K562 (cell line): Measurements from ENCODE around the gene GART. TPM values are rescaled to one million over a fixed set of nuclear protein-coding genes. Genes with fewer than 3 reads are reported as not detected.

Source experiments
- CBX1 ChIP-seq: sonication (generic); IDR thresholded peaks from 2 replicates; pipeline ENCODE4 v1.6.1; 2016; ENCODE audit warnings: antibody characterized with exemption, low read depth, mild to moderate bottlenecking
- CCNT2 ChIP-seq: IDR thresholded peaks from 2 replicates; pipeline ENCODE4 v1.6.1; 2011; ENCODE audit warnings: borderline replicate concordance, low read depth, mild to moderate bottlenecking, moderate library complexity, mixed read lengths, low read length; ENCODE audit not compliant: insufficient read length; ENCODE audit errors: extremely low read depth
- CTBP1 ChIP-seq: fragments of 450-650 bp; IDR thresholded peaks from 2 replicates; pipeline ENCODE4 v1.6.1; 2016; ENCODE audit warnings: borderline replicate concordance
- KDM2B ChIP-seq: fragments of 250-450 bp; sonication (Bioruptor Pico); IDR thresholded peaks from 2 replicates; pipeline ENCODE4 v1.8.0; 2021; ENCODE audit warnings: mild to moderate bottlenecking, moderate library complexity
- LEF1 ChIP-seq: fragments of 450-650 bp; IDR thresholded peaks from 2 replicates; pipeline ENCODE4 v1.6.1; 2016; ENCODE audit warnings: mild to moderate bottlenecking
- NFXL1 ChIP-seq: fragments of 450-650 bp; formaldehyde crosslinking; IDR thresholded peaks from 2 replicates; pipeline ENCODE4 v1.4.0; 2021; ENCODE audit warnings: mild to moderate bottlenecking
- NRF1 ChIP-seq, 2 experiments: fragments of 450-650 bp; IDR thresholded peaks in 1 of 2; conservative IDR thresholded peaks in 1 of 2; 2 replicates each; pipeline ENCODE4 v1.6.1; 2014; ENCODE audit warnings: mild to moderate bottlenecking in 2 of 2
- POLR3A ChIP-seq: IDR thresholded peaks from 2 replicates; pipeline ENCODE4 v1.6.1; 2011; ENCODE audit warnings: borderline replicate concordance, mild to moderate bottlenecking, moderate library complexity; ENCODE audit not compliant: insufficient read length, insufficient read depth; ENCODE audit errors: extremely low read depth
- RBM39 ChIP-seq: fragments of 200-400 bp; formaldehyde crosslinking; optimal IDR thresholded peaks from 2 replicates; pipeline ENCODE3; 2018; ENCODE audit warnings: low read depth, low read length
- SNIP1 ChIP-seq: fragments of 450-650 bp; IDR thresholded peaks from 2 replicates; pipeline ENCODE4 v1.7.1; 2017; ENCODE audit warnings: low read depth, mild to moderate bottlenecking
- SRSF7 ChIP-seq: fragments of 200-400 bp; formaldehyde crosslinking; optimal IDR thresholded peaks from 2 replicates; pipeline ENCODE3; 2017; ENCODE audit warnings: mild to moderate bottlenecking, low read depth, low read length
- STAT5B ChIP-seq: fragments of 250-450 bp; sonication (Bioruptor Pico); IDR thresholded peaks from 2 replicates; pipeline ENCODE4 v1.8.0; 2021; ENCODE audit warnings: mild to moderate bottlenecking, inconsistent platforms
- TAF9B ChIP-seq: fragments of 450-650 bp; IDR thresholded peaks from 2 replicates; pipeline ENCODE4 v1.6.1; 2018; ENCODE audit warnings: mild to moderate bottlenecking; ENCODE audit not compliant: partially characterized antibody
- TCF3 ChIP-seq: sonication (generic); formaldehyde crosslinking; IDR thresholded peaks from 2 replicates; pipeline ENCODE4 v1.4.0; 2020; ENCODE audit warnings: mild to moderate bottlenecking, missing genetic modification reagents
- U2AF1 ChIP-seq: fragments of 200-400 bp; formaldehyde crosslinking; optimal IDR thresholded peaks from 2 replicates; pipeline ENCODE3; 2017; ENCODE audit warnings: mild to moderate bottlenecking, low read depth, low read length, moderate library complexity
- ZNF121 ChIP-seq: sonication (generic); formaldehyde crosslinking; conservative IDR thresholded peaks from 2 replicates; pipeline ENCODE4 v1.8.0; 2022; ENCODE audit warnings: missing genetic modification reagents
- ZNF316 ChIP-seq: fragments of 450-650 bp; IDR thresholded peaks from 2 replicates; pipeline ENCODE4 v1.6.1; 2016
- polyA plus RNA-seq, 8 experiments: library from polyadenylated mRNA; depleted of rRNA in 4 of 8; stranded (reverse) in 5 of 8; unstranded in 3 of 8; fragments of >200 nt; fragmentation: Nextera tagmentation in 2 of 8; fragmentation: Illumina TruSeq in 1 of 8; extraction: Ambion mirVana in 2 of 8; extraction: Trizol in 1 of 8; gene quantifications; 2 replicates each; pipeline versions ENCODE4 v1.2.1 to v1.2.3, GENCODE V29; 2011 to 2014; ENCODE audit warnings: inconsistent platforms in 1 of 8, missing spikeins in 1 of 8
- total RNA-seq, 7 experiments: library from RNA; depleted of rRNA in 6 of 7; stranded (reverse); fragments of >200 nt in 6 of 7; fragmentation: Illumina TruSeq in 2 of 7; extraction: Trizol in 2 of 7; gene quantifications; 2 replicates each; pipeline versions ENCODE4 v1.2.1 to v1.2.3, GENCODE V29; 2011 to 2021; ENCODE audit warnings: low replicate concordance in 1 of 7
- TF ChIP-seq, protein P1 (sequence below): fragments of 250-450 bp; sonication (Bioruptor Pico); IDR thresholded peaks from 2 replicates; pipeline ENCODE4 v1.5.0; 2020; ENCODE audit warnings: mild to moderate bottlenecking, borderline replicate concordance
- TF ChIP-seq, protein P2 (sequence below): fragments of 250-450 bp; sonication (Bioruptor Pico); IDR thresholded peaks from 2 replicates; pipeline ENCODE4 v1.5.0; 2021; ENCODE audit warnings: mild to moderate bottlenecking, borderline replicate concordance
- TF ChIP-seq, protein P3 (sequence below): sonication (generic); formaldehyde crosslinking; IDR thresholded peaks from 2 replicates; pipeline ENCODE4 v1.8.0; 2022; ENCODE audit warnings: missing genetic modification reagents, mild to moderate bottlenecking, borderline replicate concordance
- TF ChIP-seq, protein P4 (sequence below): sonication (generic); formaldehyde crosslinking; IDR thresholded peaks from 2 replicates; pipeline ENCODE4 v1.8.1; 2022; ENCODE audit warnings: missing genetic modification reagents
- TF ChIP-seq, protein P5 (sequence below): fragments of 250-450 bp; sonication (Bioruptor Pico); IDR thresholded peaks from 2 replicates; pipeline ENCODE4 v1.8.0; 2022; ENCODE audit warnings: moderate library complexity, mild to moderate bottlenecking, inconsistent platforms

Gene GART
- total and polyA plus RNA-seq, 9 of the 15 experiments (the other 6 are each of a cell fraction or from before 2014, with no cell fraction given) = 141 to 429 (median 349) TPM

- TF ChIP-seq, protein P1, sequence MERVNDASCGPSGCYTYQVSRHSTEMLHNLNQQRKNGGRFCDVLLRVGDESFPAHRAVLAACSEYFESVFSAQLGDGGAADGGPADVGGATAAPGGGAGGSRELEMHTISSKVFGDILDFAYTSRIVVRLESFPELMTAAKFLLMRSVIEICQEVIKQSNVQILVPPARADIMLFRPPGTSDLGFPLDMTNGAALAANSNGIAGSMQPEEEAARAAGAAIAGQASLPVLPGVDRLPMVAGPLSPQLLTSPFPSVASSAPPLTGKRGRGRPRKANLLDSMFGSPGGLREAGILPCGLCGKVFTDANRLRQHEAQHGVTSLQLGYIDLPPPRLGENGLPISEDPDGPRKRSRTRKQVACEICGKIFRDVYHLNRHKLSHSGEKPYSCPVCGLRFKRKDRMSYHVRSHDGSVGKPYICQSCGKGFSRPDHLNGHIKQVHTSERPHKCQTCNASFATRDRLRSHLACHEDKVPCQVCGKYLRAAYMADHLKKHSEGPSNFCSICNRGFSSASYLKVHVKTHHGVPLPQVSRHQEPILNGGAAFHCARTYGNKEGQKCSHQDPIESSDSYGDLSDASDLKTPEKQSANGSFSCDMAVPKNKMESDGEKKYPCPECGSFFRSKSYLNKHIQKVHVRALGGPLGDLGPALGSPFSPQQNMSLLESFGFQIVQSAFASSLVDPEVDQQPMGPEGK (CRISPR knock-in tag) = no peak
- TF ChIP-seq CBX1 (no peak), RBM39 (no peak), SNIP1 (no peak), ZNF121 (CRISPR knock-in tag) (no peak), ZNF316 (no peak), CTBP1 (peak; percentile 63; the same call in 1 of the 2 replicates), STAT5B (CRISPR knock-in tag) (no peak), SRSF7 (no peak), U2AF1 (no peak), TAF9B (no peak), TCF3 (CRISPR knock-in tag) (no peak; the same call in 1 of the 2 replicates), POLR3A (no peak), NFXL1 (CRISPR knock-in tag) (no peak), CCNT2 (no peak), KDM2B (CRISPR knock-in tag) (no peak), LEF1 (no peak), NRF1 (conservative IDR thresholded peaks at IDR 0.05 in 1 of 2, IDR thresholded peaks at IDR 0.05 in 1 of 2) (peak; percentile 99)
- TF ChIP-seq, protein P2, sequence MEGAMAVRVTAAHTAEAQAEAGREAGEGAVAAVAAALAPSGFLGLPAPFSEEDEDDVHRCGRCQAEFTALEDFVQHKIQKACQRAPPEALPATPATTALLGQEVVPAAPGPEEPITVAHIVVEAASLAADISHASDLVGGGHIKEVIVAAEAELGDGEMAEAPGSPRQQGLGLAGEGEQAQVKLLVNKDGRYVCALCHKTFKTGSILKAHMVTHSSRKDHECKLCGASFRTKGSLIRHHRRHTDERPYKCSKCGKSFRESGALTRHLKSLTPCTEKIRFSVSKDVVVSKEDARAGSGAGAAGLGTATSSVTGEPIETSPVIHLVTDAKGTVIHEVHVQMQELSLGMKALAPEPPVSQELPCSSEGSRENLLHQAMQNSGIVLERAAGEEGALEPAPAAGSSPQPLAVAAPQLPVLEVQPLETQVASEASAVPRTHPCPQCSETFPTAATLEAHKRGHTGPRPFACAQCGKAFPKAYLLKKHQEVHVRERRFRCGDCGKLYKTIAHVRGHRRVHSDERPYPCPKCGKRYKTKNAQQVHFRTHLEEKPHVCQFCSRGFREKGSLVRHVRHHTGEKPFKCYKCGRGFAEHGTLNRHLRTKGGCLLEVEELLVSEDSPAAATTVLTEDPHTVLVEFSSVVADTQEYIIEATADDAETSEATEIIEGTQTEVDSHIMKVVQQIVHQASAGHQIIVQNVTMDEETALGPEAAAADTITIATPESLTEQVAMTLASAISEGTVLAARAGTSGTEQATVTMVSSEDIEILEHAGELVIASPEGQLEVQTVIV (CRISPR knock-in tag) = no peak
- TF ChIP-seq, protein P3, sequence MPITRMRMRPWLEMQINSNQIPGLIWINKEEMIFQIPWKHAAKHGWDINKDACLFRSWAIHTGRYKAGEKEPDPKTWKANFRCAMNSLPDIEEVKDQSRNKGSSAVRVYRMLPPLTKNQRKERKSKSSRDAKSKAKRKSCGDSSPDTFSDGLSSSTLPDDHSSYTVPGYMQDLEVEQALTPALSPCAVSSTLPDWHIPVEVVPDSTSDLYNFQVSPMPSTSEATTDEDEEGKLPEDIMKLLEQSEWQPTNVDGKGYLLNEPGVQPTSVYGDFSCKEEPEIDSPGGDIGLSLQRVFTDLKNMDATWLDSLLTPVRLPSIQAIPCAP (CRISPR knock-in tag) = no peak
- TF ChIP-seq, protein P4, sequence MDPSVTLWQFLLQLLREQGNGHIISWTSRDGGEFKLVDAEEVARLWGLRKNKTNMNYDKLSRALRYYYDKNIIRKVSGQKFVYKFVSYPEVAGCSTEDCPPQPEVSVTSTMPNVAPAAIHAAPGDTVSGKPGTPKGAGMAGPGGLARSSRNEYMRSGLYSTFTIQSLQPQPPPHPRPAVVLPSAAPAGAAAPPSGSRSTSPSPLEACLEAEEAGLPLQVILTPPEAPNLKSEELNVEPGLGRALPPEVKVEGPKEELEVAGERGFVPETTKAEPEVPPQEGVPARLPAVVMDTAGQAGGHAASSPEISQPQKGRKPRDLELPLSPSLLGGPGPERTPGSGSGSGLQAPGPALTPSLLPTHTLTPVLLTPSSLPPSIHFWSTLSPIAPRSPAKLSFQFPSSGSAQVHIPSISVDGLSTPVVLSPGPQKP (CRISPR knock-in tag) = no peak
- TF ChIP-seq, protein P5, sequence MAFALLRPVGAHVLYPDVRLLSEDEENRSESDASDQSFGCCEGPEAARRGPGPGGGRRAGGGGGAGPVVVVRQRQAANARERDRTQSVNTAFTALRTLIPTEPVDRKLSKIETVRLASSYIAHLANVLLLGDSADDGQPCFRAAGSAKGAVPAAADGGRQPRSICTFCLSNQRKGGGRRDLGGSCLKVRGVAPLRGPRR (CRISPR knock-in tag) = peak; percentile 48; the same call in 1 of the 2 replicates
These were observed 50.4 kb downstream of the GART start, which contains the start of gene DNAJC28 (continued) for GRCh38 chr21:33491373-33492102.
